HUES64 (cell line): Measurements from ENCODE around the gene TNFAIP8L1.
"Not testable (repeated sequence)": the region's sequence is repeated elsewhere in the genome, so short reads cannot be mapped to it uniquely, and the experiment has no call there.

Experiments used
- H3K27ac ChIP-seq: 2 replicates; pipeline ENCODE4 v1.7.0; 2013; ENCODE audit warnings: low read depth, low read length, inconsistent platforms
- H3K27me3 ChIP-seq: 2 replicates; pipeline ENCODE4 v1.6.1; 2013; ENCODE audit warnings: mild to moderate bottlenecking, low read length; ENCODE audit not compliant: insufficient read depth
- H3K36me3 ChIP-seq: 2 replicates; pipeline ENCODE4 v1.6.1; 2013; ENCODE audit warnings: mild to moderate bottlenecking, low read length; ENCODE audit not compliant: insufficient read depth
- H3K4me1 ChIP-seq: 2 replicates; pipeline ENCODE4 v1.6.1; 2013; ENCODE audit warnings: mild to moderate bottlenecking, low read length, moderate library complexity; ENCODE audit not compliant: insufficient read depth
- H3K4me3 ChIP-seq: 2 replicates; pipeline ENCODE4 v1.5.1; 2013; ENCODE audit warnings: mild to moderate bottlenecking, low read length, moderate library complexity
- H3K9ac ChIP-seq: 2 replicates; pipeline ENCODE4 v1.6.1; 2013; ENCODE audit warnings: mild to moderate bottlenecking, low read depth, low read length
- H3K9me3 ChIP-seq: 2 replicates; pipeline ENCODE4 v1.6.1; 2013; ENCODE audit warnings: low read depth, low read length; ENCODE audit not compliant: insufficient read depth
- WGBS: fragments of 150-250, 120-280 bp; methylation state at CpG from one replicate; pipeline ENCODE4 v1.1.7; 2013; ENCODE audit warnings: missing lambda C conversion rate; 5-methylcytosine and 5-hydroxymethylcytosine counted together

Gene TNFAIP8L1

DNA sequence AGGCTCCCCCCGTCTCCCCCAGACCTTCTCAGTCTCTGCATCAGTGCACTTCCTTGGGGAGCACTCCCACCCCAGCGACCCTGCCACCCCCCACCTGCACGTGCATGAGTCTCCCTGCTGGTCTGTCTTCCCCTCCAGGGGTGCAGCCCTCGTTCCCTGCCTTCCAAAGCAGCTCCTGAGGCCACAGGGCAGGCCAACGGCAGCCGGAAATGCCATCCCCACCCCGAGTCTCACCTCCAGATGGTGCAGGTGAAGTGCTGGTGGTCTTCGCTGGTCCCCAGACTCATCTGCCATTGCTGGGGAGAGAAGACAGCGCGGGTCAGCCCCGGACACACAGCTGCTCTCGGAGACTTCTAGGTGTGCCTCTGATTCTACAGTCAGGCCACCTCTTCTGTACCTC, 25.3 kb downstream of the TNFAIP8L1 start:
- no peak overlapping the region for H3K9ac ChIP-seq
- H3K4me1 ChIP-seq = no peaks in the 10 kb centered on the region
- no peak overlapping the region for H3K4me3 ChIP-seq
- no peaks in the 10 kb centered on the region for H3K27me3 ChIP-seq
- 95% methylated on average over 12 of the region's 12 CpGs for WGBS
- peaks cover 41% of the 10 kb centered on the region for H3K36me3 ChIP-seq
- H3K27ac ChIP-seq = no peak overlapping the region
- H3K9me3 ChIP-seq = no peaks in the 10 kb centered on the region

DNA sequence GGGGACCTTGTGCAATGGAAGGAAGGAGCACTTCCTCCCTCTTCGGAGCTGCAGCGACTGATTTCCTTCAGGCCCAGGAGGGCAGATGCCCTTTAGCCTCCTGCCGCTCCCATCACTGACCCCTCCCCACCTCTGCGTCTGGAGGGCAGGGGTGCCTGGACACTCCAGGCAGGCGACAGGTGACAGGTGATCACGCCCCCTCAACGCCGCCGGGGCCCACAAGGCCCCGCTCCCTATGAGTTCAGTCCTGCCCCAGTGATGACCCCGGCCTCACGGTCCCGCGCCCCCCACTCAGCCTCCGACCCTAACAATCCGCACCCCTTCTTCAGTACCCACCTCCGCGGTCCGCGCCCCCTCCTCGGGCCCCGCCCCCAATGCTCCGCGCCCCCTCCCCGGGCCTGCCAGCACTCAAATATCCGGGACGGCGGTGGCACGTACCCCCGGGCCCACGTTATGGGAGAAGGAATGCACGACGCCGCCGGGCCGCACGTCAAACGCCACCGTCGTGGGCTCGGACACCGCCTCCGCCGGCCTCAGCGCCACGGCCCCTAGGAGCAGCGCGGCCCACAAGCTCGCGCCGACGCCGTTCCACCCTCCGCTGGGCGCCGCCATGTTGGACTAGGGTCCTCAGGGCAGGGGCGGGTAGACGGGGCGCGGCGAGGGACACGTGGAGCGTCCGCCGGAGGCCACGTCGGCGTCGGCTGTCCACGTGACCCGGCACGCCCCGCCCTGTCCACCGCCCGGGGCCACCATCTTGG, 30.6 kb downstream of the TNFAIP8L1 start, which contains the start of gene MYDGF:
TSS of gene MYDGF (minus strand) at position 620 of the 758 bp plus-strand sequence. CDS start at position 612, 8 bp downstream.
- Histone ChIP-seq H3K27ac (peak within 1 kb of the TSS; percentile 84), H3K9ac (peak within 1 kb of the TSS; percentile 93), H3K4me1 (no peaks in the 10 kb centered on the region), H3K27me3 (no peaks in the 10 kb centered on the region), H3K36me3 (peaks cover 26% of the 10 kb centered on the region), H3K4me3 (peak within 1 kb of the TSS; percentile 95), H3K9me3 (no peaks in the 10 kb centered on the region)
- WGBS = under 1% methylated on average over 75 of the region's 75 CpGs

DNA sequence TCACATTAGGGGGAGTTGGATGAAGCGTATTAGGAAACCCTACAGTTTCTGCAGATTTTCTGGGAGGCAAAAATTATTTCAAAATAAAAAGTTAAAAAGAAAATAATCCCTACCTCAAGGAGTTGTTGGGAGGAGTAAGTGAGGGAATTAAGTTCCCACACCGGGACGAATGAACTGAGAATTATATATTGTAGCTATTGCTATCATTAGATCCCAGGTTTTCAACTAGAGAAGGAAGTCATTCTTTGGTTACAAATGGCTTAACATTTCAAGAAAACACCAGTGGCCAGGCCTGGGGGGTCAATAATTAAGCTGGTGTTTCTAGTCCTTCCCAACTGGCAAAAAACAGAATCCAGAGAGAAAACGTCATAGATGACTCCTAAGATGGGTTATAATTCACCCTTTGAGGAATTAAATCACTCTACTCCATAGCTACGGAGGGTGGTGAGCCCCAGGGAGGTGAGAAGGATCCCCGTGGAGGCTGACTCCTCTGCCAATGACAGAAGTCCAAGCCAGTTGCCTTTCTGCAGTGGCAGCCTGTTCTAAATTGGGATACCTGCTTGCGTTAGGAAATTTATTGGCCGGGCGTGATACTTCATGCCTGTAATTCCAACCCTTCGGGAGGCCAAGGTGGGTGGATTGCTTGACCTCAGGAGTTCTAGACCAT, 32.0 kb downstream of the TNFAIP8L1 start:
- WGBS = 85% methylated on average over 8 of the region's 10 CpGs
- Histone ChIP-seq H3K4me1 (no peaks in the 10 kb centered on the region), H3K27ac (peak overlapping the region; percentile 36; the same call in 1 of the 2 replicates), H3K36me3 (peaks cover 19% of the 10 kb centered on the region), H3K9me3 (no peaks in the 10 kb centered on the region), H3K9ac (no peak overlapping the region), H3K4me3 (no peak overlapping the region), H3K27me3 (no peaks in the 10 kb centered on the region)

DNA sequence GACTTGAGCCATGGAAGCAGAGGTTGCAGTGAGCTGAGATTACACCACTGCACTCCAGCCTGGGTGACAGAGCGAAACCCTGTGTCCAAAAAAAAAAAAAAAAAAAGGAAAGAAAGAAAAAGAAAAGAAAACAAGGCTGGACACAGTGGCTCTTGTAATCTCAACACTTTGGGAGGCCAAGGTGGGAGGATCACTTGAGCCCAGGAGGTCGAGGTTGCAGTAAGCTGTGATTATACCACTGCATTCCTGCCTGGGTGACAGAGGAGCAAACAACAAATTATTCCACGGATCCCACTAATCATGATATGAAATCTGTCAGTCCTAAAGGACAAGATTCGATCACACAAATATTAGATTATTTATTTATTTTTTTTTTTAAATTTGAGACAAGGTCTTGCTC, 33.9 kb downstream of the TNFAIP8L1 start:
- no peaks in the 10 kb centered on the region for H3K9me3 ChIP-seq
- H3K4me1 ChIP-seq = no peaks in the 10 kb centered on the region; the same call in 1 of the 2 replicates
- WGBS = 93% methylated on average over 3 of the region's 4 CpGs
- H3K27me3 ChIP-seq = no peaks in the 10 kb centered on the region
- peaks cover 8% of the 10 kb centered on the region for H3K36me3 ChIP-seq
- no peak overlapping the region for H3K9ac ChIP-seq
- no peak overlapping the region for H3K4me3 ChIP-seq
- no peak overlapping the region for H3K27ac ChIP-seq

DNA sequence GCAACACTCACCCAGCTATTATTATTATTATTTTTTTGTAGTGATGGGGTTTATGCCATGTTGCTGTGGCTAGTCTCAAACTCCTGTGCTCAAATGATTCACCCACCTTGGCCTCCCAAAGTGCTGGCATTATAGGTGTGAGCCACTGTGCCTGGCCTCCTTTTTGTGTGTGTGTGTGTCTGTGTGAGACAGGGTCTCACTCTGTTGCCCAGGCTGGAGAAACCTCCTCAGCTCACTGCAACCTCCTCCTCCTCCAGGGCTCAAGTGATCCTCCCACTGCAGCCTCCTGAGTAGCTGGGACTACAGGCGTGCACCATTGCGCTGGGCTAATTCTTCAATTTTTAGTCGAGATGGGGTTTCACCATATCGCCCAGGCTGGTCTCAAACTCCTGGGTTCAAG, 34.4 kb downstream of the TNFAIP8L1 start:
- no peaks in the 10 kb centered on the region for H3K9me3 ChIP-seq
- no peak overlapping the region for H3K27ac ChIP-seq
- no peaks in the 10 kb centered on the region for H3K27me3 ChIP-seq
- H3K36me3 ChIP-seq = peaks cover 3% of the 10 kb centered on the region; the same call in 1 of the 2 replicates
- H3K4me3 ChIP-seq = no peak overlapping the region
- H3K4me1 ChIP-seq = peaks cover 3% of the 10 kb centered on the region; the same call in 1 of the 2 replicates
- no peak overlapping the region for H3K9ac ChIP-seq
- 95% methylated on average over 4 of the region's 4 CpGs for WGBS

DNA sequence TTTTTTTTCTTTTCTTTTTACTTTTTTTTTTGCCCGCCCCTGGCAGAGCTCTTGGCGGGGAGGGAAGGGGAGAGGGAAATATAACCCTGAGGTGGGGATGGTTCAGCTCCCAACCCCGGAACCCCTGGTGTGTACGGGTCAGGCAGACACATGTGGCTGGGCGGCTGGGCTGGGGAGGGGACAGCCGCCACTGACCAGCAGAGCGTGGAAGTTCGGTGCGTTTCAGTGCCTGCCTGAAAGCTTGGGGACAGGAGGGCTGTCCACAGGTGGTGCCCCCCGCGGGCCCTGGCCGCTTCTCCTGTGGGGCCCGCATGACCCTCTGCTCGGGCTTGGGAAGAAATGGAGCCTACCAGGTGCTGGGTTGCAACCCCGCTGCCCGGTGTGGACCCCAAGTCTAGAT, 36.0 kb downstream of the TNFAIP8L1 start:
- H3K4me1 ChIP-seq = peaks cover 3% of the 10 kb centered on the region; the same call in 1 of the 2 replicates
- WGBS = 95% methylated on average over 16 of the region's 16 CpGs
- H3K4me3 ChIP-seq = no peak overlapping the region
- no peaks in the 10 kb centered on the region for H3K9me3 ChIP-seq
- peaks cover 3% of the 10 kb centered on the region; the same call in 1 of the 2 replicates for H3K36me3 ChIP-seq
- no peaks in the 10 kb centered on the region for H3K27me3 ChIP-seq
- no peak overlapping the region for H3K9ac ChIP-seq
- no peak overlapping the region for H3K27ac ChIP-seq

DNA sequence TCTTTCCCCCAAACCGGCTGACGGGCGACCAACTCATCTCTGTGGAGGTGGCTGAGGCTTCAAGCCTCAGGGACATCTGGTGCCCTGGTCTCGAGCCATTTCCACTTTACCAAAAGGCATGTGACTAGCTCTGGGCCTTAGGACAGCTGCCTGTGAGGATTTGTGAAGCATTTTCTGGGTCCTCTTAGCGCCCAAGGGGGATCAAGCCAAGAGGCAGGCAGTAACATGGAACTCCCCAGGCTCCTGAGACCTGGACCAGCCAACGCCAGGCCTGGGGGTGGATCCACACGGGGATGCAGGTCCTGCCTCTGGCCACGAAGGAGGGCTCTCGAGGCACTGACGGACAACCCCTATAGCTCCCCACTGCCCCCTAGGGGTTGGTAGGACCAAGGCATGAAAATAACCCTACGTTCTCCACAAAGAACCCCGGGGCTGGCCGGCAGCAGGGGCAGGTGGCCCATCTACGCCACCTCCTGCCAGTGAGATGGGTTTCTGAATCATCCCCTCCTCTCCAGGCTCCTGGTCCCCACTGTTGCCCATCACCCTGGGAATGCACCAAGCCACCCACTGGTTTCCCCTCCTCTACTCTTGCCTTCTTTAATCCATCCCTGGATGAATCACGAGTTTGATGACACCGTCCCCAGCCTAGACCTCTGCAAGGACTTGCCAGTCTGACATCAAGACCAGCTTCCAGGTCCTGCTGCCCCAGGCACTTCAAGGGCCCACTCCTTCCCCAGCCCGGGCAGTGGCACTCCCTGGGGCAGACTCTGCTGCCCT, 37.8 kb downstream of the TNFAIP8L1 start:
- Histone ChIP-seq H3K27me3 (no peaks in the 10 kb centered on the region), H3K27ac (no peak overlapping the region), H3K4me1 (peaks cover 3% of the 10 kb centered on the region; the same call in 1 of the 2 replicates), H3K36me3 (peaks cover 5% of the 10 kb centered on the region; the same call in 1 of the 2 replicates), H3K9me3 (no peaks in the 10 kb centered on the region), H3K9ac (no peak overlapping the region), H3K4me3 (no peak overlapping the region; the same call in 1 of the 2 replicates)
- 82% methylated on average over 17 of the region's 17 CpGs for WGBS

DNA sequence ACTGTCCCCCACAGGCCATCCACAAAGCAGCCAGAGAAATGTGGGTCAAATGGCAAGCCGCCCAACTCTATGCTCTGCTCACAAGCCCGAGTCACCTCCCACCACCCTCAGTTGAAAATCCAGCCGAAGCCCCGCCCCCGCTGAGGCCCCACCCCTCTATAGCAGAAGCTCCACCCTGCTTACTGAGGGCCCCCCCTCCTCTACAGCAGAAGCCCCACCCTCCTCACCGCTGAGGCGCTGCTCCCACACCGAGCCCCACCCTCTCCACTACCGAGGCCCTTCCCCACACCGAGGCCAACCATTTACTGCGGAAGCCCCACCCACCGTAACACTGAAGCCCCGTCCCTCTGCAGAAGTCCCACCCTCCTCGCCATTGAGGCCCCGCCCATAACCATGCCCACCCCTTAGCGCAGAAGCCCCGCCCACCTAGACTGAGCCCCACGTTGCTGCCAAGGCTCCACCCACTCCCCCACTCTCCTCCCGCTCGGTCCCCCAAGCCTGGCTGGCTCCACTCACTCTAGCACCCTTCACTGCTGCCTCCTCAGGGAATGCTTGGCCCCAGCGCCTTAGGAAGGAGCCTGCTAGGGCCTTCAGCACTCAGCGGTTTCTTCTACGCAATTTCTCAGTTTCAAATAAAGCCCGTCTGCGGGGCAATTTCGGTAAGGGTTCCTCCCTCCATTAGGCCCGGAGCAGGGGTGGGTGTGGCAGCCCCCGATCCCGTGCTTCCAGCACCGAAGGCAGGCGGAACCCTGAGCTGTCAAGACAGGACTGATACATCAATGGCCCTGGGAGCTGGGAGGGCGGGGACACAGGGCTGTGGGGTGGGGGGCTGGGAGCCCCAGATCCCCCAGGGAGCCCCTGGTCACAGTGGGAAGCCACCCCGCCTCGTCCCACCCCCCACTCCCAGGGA, 39.8 kb downstream of the TNFAIP8L1 start:
- Histone ChIP-seq H3K9me3 (no peaks in the 10 kb centered on the region), H3K4me3 (peak overlapping the region; percentile 33), H3K27me3 (no peaks in the 10 kb centered on the region), H3K27ac (peak overlapping the region; percentile 64), H3K36me3 (peaks cover 17% of the 10 kb centered on the region), H3K9ac (no peak overlapping the region), H3K4me1 (peaks cover 3% of the 10 kb centered on the region; the same call in 1 of the 2 replicates)
- WGBS = 88% methylated on average over 34 of the region's 34 CpGs

DNA sequence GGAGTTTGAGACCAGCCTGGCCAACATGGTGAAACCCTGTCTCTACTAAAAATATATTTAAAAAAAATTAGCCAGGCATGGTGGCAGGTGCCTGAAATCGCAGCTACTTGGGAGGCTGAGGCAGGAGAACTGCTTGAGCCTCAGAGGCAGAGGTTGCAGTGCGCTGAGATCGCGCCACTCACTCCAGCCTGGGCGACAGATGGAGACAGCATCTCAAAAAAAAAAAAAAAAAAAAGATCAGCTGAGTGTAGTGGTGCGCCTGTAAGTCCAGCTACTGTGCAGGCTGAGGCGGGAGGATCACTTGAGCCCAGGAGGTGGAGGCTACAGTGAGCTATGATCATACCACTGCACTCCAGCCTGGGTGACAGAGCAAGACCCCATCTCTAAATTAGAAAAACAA, 40.7 kb downstream of the TNFAIP8L1 start:
- H3K36me3 ChIP-seq = peaks cover 24% of the 10 kb centered on the region
- 96% methylated on average over 7 of the region's 7 CpGs for WGBS
- H3K4me1 ChIP-seq, H3K9ac ChIP-seq, H3K4me3 ChIP-seq, H3K27ac ChIP-seq, H3K27me3 ChIP-seq, H3K9me3 ChIP-seq: not testable (repeated sequence)

DNA sequence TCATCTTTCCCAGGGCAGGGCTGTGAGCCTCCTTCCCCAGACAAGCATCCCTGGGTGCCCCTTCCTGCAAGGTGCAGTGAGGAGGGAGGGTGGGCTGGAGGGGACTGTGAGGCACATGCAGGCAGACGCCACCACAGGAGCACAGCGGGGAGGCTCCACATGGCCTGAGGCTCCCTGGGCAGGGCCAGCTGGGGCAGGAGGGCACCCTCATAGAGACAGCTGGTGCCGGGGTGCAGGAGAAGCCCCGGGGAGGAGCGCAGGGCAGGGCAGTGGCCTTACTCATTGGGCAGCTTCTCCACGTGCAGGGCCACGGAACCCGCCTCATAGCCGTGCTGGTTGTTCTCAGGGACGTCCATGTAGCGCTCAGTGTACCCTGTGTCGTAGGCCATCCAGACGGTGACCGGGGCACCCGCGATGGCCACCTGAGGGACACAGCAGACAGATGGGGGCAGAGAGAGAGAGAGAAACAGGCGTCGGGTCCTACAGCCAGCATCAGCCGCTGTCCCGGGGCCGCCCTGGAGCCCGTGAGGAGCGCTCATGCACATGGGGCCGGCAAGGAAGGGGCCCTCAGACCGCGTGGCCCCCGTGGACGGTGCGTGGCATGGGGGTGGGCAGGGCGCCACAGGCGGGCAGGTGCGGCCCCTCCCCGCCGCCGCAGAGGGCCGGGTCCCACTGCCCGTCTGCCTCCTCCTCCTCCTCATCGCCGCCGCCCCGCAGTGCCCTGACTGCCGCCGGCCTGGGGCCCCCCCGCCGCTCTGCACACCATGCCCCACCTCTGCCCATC, 43.3 kb downstream of the TNFAIP8L1 start:
- Histone ChIP-seq H3K36me3 (peaks cover 42% of the 10 kb centered on the region), H3K4me1 (peaks cover 3% of the 10 kb centered on the region; the same call in 1 of the 2 replicates), H3K9me3 (no peaks in the 10 kb centered on the region), H3K9ac (no peak overlapping the region), H3K27me3 (no peaks in the 10 kb centered on the region), H3K4me3 (no peak overlapping the region), H3K27ac (no peak overlapping the region)
- WGBS = 96% methylated on average over 45 of the region's 45 CpGs
